ENCODE measurements around the gene GDPD4.

GDPD4 gene

DNA sequence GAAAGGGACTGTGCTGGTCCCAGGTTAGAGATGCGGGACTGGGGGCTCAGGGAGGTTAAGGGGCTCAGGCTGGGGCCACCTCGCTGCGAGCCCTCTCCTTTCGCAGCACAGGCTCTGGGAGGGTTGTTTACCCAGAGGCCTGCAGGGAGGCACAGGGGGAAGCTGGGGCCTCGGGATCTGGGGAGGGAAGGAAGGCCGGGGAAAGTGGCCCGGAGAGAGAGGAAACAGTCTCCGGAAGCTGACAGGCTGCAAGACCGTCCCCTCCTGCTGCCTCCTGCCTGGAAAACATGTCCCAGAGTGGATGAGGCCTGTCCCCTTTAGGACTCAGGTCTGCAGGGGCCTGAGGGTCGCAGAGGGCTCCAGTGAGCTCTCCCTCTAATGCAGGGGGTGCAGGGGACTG, 128.0 kb downstream of the GDPD4 start:
- no peak for DNase-seq (ENCODE audit: low spot score)

GRCh38 chr11:77172666-77172982, 128.9 kb downstream of the GDPD4 start:
- no peak for DNase-seq (ENCODE audit: low spot score)

DNA sequence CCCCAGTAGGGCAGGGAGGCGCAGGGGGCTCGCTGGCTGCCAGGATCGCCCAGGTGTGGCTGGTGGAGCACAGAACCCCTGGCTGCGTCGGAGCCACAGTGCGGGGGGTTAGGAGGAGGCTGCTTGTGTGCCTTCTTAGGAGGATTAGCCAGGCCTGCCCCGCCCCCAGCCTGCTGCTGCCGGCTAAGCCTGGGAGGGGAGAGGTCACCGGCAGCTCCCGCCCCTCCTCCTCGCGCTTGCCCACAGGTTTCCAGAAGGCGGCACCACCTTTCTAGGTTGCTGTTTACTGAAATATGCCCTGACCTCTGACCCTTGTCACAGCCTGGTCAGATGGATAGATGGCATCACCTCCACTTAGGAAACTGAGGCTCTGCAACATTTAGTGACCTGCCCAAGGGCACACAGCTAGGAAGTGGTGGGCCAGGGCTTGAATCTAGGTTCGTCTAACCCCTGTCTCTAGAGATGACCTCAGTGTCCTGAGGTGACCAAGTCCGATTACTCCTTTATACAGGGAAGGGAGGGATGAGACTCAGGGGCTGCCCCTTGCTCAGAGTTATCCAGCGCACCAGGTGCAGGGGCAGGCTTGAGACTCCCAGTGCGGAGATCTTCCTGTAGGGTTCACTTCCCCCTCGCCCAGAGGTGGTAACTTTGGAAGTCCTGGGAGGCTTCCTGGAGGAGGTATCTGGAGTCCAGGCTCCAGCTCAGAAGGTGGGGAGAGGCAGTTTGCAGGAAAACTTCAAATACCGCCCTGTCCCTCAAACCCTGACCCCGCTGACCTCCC, 129.4 kb downstream of the GDPD4 start:
- DNase-seq (ENCODE audit: low spot score): no peak

- DNase-seq (ENCODE audit: low spot score): no peak
These were observed 130.2 kb downstream of the GDPD4 start for GRCh38 chr11:77171254-77171653.

DNA sequence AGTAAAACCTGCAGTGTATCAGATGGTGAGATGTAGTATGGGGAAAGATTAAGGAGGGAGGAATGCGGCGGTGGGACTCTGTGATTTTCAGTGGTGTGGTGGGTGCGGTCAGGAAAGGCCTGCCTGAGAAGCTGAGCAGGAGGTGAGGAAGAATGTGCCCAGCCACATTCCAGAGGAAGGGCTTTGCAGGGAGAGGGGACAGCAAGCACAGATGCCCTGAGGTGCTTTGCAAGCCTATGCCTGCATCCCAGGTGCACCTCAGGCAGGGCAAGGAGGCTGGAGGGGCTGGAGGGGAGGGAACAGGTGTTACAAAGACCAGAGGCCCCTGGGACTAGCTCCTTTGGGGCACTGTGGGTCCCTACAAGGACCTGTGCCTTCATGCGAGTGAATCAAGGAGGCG, 131.4 kb downstream of the GDPD4 start:
- DNase-seq (ENCODE audit: low spot score): no peak

DNA sequence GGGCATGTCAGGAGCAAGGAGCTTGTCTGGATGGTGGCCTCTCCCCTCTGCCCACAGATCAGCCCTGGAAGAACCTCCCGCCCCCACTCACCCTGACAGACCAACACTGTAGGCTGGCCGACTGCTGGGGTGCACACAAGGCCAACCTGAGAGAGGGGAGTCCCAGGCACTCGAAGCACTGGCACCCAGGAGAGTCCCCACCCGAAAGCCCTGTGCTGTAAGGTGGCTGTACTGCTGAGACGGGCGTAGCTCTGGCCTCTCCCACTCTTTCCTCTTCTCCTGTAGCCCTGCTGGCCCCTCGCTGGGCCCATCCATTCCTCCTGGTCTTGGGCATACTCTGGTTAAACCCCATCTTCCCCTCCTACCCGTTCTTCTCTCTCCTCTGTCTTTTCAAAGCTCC, 133.7 kb downstream of the GDPD4 start:
- no peak for DNase-seq (ENCODE audit: low spot score)

- no peak for DNase-seq (ENCODE audit: low spot score)
These were observed 134.3 kb downstream of the GDPD4 start for GRCh38 chr11:77167111-77167626.

Data from hematopoietic multipotent progenitor cell treated with erythropoietin and hydrocortisone succinate and interleukin-3 and kit ligand, for 17 days (in vitro differentiated cells).